Sigmoid colon (tissue), 7 donors: ENCODE results near the gene GLI3. TPM values are rescaled to one million over a fixed set of nuclear protein-coding genes. Genes with fewer than 3 reads are reported as not detected.

ENCODE experiments used
- DNase-seq: peaks from one replicate; pipeline ENCODE4 v3.0.0-alpha.2; 2019
- H3K27ac ChIP-seq, 4 donors: fragments of 200-600 bp; sonication (generic); one replicate each; pipeline ENCODE4 v1.5.1; 2016 to 2019; ENCODE audit warnings: mild to moderate bottlenecking in 1 of 4
- H3K27me3 ChIP-seq, 3 donors: fragments of 200-600 bp; sonication (generic); one replicate each; pipeline ENCODE4 v1.5.1; 2019; ENCODE audit warnings: mild to moderate bottlenecking in 1 of 3
- H3K36me3 ChIP-seq, 4 donors: fragments of 200-600 bp; sonication (generic); one replicate each; pipeline ENCODE4 v1.5.1; 2016 to 2019
- H3K4me1 ChIP-seq, 4 donors: fragments of 200-600 bp; sonication (generic); one replicate each; pipeline ENCODE4 v1.5.1; 2017 to 2019
- H3K4me3 ChIP-seq, 4 donors: fragments of 200-600 bp; sonication (generic); one replicate each; pipeline ENCODE4 v1.5.1; 2017 to 2019; ENCODE audit warnings: mild to moderate bottlenecking in 2 of 4, moderate library complexity in 1 of 4
- H3K9me3 ChIP-seq, 4 donors: fragments of 200-600 bp in 3 of 4; sonication (generic) in 3 of 4; one replicate each; pipeline versions ENCODE4 v1.5.1 to v1.6.1; 2013 to 2019
- EP300 ChIP-seq, 4 donors: sonication (generic); formaldehyde crosslinking; IDR thresholded peaks; one replicate each; pipeline ENCODE4 v1.6.1; 2017; ENCODE audit warnings: antibody characterized with exemption in 4 of 4
- POLR2A ChIP-seq, 2 donors: fragments of 450-650 bp; IDR thresholded peaks; one replicate each; pipeline ENCODE4 v1.6.1; 2016; ENCODE audit warnings: antibody characterized with exemption in 2 of 2, mild to moderate bottlenecking in 2 of 2, moderate library complexity in 2 of 2
- POLR2AphosphoS5 ChIP-seq, 4 donors: sonication (generic); formaldehyde crosslinking; IDR thresholded peaks; one replicate each; pipeline ENCODE4 v1.6.1; 2017; ENCODE audit warnings: antibody characterized with exemption in 4 of 4
- WGBS, 2 donors: extraction: QIAGEN DNeasy Blood & Tissue Kit; methylation state at CpG; one replicate each; pipeline ENCODE4 v1.1.7; 2013; 5-methylcytosine and 5-hydroxymethylcytosine counted together
- intact Hi-C: fragments of 100-400 bp; cut with DNase I; formaldehyde crosslinking; loops from one replicate; pipeline ENCODE4 v1.15.1; 2023
- polyA plus RNA-seq, 3 donors: library from polyadenylated mRNA; stranded (reverse); fragments of 200-250 nt; gene quantifications; one replicate each; pipeline ENCODE4 v1.2.3, GENCODE V29; 2013
- total RNA-seq, 4 donors: library from RNA; depleted of rRNA; stranded (reverse); fragments of >200 nt; gene quantifications; one replicate each; pipeline ENCODE4 v1.1.0, GENCODE V29; 2016
- TF ChIP-seq, protein P1 (sequence below), 4 experiments: fragments of 450-650 bp in 3 of 4; fragments of 200-600 bp in 1 of 4; IDR thresholded peaks; one replicate each; pipeline ENCODE4 v1.5.1; 2016 to 2019; ENCODE audit warnings: antibody characterized with exemption in 4 of 4, mild to moderate bottlenecking in 3 of 4, moderate library complexity in 2 of 4
- donor health status: healthy with polysubstance abuse.
- donor health status: Bipolar disorder and iron deficiency.
- donor health status: healthy.

Gene GLI3
- total and polyA plus RNA-seq, 7 donors: 0.23 to 31.6 (median 17.2) TPM

DNA sequence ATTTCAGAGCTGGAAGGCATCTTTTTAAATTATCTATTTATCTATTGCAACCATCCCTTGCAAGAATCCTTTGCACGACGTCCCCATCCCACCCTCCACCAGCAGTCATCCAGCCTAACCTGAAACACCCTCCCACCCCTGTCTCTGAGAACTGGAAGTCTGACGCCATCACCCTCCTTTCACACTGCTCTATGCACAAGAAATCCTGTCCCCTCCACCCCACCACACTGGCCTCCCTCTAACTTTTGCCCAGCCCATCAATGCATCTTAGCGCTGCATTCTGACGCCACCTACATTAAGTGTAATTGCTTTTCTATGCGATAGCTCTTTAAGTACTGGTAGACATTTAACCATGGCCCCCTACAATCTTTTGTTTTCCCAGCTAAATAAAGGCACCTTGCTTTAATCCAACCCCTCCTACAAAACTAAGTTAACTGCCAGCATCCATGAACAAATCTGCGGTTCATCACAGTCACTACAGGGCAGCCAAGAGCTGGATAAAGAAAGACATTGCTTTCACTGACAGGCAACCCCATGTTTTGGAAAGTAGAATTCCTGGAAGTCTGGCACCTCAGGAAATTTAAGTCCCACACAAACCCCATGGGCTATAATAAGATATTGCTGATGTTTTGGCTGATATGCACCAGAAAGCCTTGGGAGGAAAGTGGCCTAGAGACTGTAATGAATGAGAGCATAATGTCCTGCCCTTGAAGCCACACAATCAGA is 128.0 kb downstream of the GLI3 start:
- Histone ChIP-seq H3K36me3 (no peaks in the 10 kb centered on the region), H3K4me3 (no peak overlapping the region), H3K27me3 (no peaks in the 10 kb centered on the region), H3K9me3 (no peaks in the 10 kb centered on the region), H3K27ac (peak overlapping the region; percentile 19 to 70 (median 58)), H3K4me1 (peaks cover 0 to 82% (median 75%) of the 10 kb centered on the region in 4 donors)
- WGBS, 2 donors: 87 to 91% methylated on average over 7 of the region's 7 CpGs
- intact Hi-C loops: no loop called here
- TF ChIP-seq POLR2AphosphoS5 (IDR thresholded peaks at IDR 0.05): peak; percentile 20 to 63 (median 49)
- TF ChIP-seq, protein P1, sequence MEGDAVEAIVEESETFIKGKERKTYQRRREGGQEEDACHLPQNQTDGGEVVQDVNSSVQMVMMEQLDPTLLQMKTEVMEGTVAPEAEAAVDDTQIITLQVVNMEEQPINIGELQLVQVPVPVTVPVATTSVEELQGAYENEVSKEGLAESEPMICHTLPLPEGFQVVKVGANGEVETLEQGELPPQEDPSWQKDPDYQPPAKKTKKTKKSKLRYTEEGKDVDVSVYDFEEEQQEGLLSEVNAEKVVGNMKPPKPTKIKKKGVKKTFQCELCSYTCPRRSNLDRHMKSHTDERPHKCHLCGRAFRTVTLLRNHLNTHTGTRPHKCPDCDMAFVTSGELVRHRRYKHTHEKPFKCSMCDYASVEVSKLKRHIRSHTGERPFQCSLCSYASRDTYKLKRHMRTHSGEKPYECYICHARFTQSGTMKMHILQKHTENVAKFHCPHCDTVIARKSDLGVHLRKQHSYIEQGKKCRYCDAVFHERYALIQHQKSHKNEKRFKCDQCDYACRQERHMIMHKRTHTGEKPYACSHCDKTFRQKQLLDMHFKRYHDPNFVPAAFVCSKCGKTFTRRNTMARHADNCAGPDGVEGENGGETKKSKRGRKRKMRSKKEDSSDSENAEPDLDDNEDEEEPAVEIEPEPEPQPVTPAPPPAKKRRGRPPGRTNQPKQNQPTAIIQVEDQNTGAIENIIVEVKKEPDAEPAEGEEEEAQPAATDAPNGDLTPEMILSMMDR (IDR thresholded peaks at IDR 0.05): no peak
- DNase-seq: no peak

DNA sequence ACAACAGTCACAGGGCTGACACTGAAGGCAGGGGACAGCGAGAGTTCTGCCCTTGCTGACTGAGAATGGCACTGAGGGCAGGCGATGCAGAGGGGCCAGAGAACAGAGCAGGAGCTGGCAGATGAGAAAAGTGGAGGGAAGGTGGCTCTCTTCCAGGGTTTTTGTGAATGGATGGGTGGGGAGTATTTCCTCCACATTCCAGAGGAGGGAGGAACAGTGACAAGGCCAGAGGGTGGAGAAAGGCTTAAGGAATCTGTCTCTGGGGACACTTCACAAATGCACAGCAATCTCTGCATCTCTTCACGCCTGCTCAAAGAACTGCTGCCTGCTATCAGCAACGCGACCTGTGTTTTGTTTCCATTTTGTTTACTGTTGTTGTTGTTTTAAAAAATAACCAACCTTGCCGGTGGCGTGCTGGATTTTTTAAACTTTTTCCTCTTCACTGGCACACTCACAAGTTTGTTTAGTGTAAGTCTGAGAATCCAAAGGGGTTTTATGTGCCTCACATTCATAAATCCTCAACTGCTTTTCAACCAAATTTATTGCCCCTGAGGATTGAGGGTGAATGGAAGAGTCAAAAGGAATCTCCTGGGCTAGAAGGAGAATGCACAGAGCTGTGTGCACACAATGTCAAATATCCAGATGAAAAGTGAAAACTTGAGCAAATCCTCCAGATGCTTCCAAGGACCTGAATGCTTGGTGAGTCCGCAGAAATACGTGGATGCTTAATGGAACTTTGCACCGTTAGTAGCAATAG is 129.3 kb downstream of the GLI3 start:
- no peaks in the 10 kb centered on the region for H3K9me3 ChIP-seq
- peaks cover 0 to 82% (median 75%) of the 10 kb centered on the region in 4 donors for H3K4me1 ChIP-seq
- WGBS, 2 donors: 45 to 67% methylated on average over 10 of the region's 10 CpGs
- DNase-seq: no peak
- TF ChIP-seq, protein P1 (IDR thresholded peaks at IDR 0.05): no peak
- intact Hi-C loops: no loop called here
- H3K36me3 ChIP-seq: peaks cover 0 to 6% (median 0%) of the 10 kb centered on the region in 4 donors
- no peak overlapping the region for H3K4me3 ChIP-seq
- no peaks in the 10 kb centered on the region for H3K27me3 ChIP-seq
- H3K27ac ChIP-seq: peak overlapping the region; percentile 53 to 70 (median 58)

DNA sequence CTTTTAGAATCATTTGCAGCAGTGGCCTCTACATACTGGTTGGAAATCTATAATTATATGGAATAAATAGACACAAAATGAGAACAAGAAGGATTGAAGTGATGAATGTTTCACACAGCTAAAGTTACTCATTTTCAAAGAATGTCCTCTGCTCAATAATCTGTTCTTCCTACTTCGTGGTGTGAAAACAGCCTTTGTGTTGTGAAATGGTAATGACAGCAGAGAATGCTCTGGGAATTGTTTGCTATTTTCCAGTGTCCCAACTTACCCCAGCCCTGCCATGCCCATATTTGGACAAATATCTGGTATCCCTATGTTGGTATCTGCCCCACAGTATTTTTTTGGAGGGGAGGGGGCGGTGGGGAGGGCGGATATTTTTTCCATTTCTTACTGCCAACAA is 130.4 kb downstream of the GLI3 start:
- WGBS, 2 donors: 71 to 79% methylated on average over 3 of the region's 3 CpGs

DNA sequence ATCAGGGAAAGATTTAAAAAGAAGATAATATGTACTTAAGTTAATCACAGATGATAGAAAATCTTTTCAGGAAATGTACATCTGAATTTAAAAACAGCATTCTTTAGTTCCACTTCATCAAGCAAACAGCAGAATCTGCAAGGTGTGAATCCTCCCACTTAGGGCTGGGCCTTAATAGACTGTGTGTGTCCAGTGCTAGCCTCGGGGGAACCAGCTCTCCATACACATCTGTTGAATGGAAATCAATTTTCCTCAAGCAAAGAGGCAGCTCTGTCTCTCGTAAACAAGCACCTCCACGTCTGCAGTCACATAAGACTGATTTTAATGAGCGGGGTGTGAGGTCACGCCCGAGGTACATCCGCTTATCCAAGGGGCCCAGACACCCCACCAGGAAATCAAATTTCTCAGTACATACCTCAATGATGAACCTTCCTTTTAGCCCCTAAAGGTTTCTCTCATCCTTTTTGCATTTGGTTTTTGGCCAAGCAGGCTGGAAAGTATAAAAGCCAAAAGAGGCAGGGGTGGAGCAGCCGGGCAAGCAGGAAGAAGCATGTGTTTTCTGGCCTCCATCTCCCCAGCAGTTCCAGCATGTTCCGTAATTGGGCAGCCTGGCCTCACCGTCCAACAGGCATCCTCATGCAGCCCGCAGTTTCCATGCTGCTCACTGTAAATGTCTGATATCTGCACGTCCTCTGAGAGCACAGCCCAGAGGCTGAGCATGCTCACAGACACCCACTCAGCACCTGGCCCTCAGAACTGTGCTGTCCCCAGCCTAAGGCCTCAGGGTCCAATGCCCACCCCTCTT is 131.3 kb downstream of the GLI3 start:
- intact Hi-C loops: no loop called here
- Histone ChIP-seq H3K36me3 (peaks cover 0 to 11% (median 0%) of the 10 kb centered on the region in 4 donors), H3K4me1 (peaks cover 0 to 65% (median 59%) of the 10 kb centered on the region in 4 donors), H3K9me3 (no peaks in the 10 kb centered on the region), H3K4me3 (no peak overlapping the region), H3K27me3 (no peaks in the 10 kb centered on the region), H3K27ac (peak overlapping the region; percentile 53 to 70 (median 58))
- no peak for DNase-seq
- 65 to 75% methylated on average over 12 of the region's 12 CpGs for WGBS, 2 donors
- TF ChIP-seq POLR2A (IDR thresholded peaks at IDR 0.05) (no peak), EP300 (IDR thresholded peaks at IDR 0.05) (no peak), POLR2AphosphoS5 (IDR thresholded peaks at IDR 0.05) (no peak)
- TF ChIP-seq, protein P1 (IDR thresholded peaks at IDR 0.05): no peak

More for the DNA sequence above, 130.4 kb downstream of the GLI3 start:
- Histone ChIP-seq H3K9me3 (no peaks in the 10 kb centered on the region), H3K4me1 (peaks cover 0 to 71% (median 67%) of the 10 kb centered on the region in 4 donors), H3K27me3 (no peaks in the 10 kb centered on the region), H3K27ac (peak overlapping the region; percentile 53 to 70 (median 58)), H3K4me3 (no peak overlapping the region), H3K36me3 (peaks cover 0 to 11% (median 0%) of the 10 kb centered on the region in 4 donors)
- intact Hi-C loops: no loop called here
- DNase-seq: no peak
- TF ChIP-seq, protein P1 (IDR thresholded peaks at IDR 0.05): no peak
- TF ChIP-seq POLR2AphosphoS5 (IDR thresholded peaks at IDR 0.05) (no peak), EP300 (IDR thresholded peaks at IDR 0.05) (no peak), POLR2A (IDR thresholded peaks at IDR 0.05) (no peak)
